ENCODE data around the gene DDX1.

DDX1 gene

DNA sequence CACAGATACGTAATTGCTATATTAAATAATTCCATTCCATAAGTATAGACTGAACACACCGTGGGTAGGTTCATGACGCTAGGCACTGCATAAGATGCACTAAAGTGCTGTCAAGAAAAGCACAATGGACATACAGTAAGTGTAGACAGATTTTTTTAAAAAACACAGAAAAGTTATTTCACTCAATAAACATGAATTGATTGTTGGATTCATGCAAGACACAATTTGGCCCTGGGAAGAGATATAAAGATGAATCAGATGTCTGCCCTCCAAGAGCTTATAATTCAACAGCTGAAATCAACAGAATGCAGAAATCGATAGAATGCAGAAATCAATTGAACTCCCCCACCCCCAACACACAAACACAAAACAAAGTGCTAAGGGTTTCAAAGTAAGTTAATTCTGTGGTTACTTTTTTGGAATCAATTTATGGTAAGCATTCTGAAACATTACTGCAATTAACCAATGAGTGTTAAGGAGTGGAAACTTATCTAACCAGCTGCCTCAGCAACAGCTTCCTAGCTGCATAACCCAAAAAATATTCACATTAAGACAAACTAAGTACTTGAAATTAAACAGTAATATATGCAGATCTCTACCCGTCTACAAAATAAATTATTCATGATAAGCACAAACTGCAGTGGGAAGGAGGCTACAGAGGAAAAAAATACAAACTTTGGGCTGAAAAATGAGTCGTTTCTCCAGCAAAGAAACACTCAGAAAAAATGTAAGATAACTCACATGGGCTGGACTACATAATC lies 32.1 kb upstream of the DDX1 start:
- no peak overlapping the region for H3K27ac ChIP-seq

DNA sequence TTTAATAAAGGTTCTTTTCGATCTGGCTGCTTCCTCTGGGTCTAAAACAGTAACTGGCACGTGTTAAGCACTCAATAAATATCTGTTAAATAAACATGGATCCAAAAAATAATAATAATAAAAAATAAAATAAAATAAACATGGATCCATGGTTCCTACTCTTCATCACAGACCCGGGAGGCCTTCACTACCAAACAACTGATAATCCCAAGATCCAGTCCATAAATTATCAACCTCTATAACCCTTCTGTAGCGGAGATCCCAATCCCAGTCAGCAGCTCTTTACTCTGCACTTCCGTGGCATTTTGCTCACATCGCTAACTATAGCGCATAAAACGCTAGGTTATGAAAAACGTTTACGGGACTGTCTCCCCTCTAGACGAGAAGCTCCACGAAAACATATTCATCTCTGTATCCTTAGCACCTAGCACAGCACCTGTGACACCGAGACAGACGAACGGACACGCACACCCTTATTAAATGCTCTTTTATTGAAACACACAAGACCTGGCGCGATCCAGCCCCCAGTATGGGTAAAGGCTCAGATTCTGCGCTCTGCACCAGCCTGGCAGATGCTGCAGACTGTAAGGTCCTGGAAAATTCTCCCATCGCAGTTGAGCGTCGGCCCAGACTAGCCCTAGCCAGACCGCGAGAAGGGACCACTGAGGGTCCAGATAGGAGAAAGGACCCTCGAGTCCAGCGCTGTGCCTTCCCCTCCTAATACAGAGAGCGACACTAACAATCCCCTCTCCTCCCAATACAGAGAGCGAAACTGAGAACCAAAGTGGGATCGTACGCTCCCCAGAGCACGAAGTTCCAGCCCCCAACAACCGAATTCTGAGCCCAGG lies 31.3 kb upstream of the DDX1 start:
- no peak for TF ChIP-seq ZFX (IDR thresholded peaks at IDR 0.05; ENCODE audit: borderline replicate concordance)
- TF ChIP-seq, protein P1, sequence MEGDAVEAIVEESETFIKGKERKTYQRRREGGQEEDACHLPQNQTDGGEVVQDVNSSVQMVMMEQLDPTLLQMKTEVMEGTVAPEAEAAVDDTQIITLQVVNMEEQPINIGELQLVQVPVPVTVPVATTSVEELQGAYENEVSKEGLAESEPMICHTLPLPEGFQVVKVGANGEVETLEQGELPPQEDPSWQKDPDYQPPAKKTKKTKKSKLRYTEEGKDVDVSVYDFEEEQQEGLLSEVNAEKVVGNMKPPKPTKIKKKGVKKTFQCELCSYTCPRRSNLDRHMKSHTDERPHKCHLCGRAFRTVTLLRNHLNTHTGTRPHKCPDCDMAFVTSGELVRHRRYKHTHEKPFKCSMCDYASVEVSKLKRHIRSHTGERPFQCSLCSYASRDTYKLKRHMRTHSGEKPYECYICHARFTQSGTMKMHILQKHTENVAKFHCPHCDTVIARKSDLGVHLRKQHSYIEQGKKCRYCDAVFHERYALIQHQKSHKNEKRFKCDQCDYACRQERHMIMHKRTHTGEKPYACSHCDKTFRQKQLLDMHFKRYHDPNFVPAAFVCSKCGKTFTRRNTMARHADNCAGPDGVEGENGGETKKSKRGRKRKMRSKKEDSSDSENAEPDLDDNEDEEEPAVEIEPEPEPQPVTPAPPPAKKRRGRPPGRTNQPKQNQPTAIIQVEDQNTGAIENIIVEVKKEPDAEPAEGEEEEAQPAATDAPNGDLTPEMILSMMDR (IDR thresholded peaks at IDR 0.05) = no peak
- peak overlapping the region; percentile 76 for H3K27ac ChIP-seq

More for the DNA sequence above, 32.1 kb upstream of the DDX1 start:
- TF ChIP-seq, protein P1 (IDR thresholded peaks at IDR 0.05) = no peak
- no peak for TF ChIP-seq ZFX (IDR thresholded peaks at IDR 0.05; ENCODE audit: borderline replicate concordance)

DNA sequence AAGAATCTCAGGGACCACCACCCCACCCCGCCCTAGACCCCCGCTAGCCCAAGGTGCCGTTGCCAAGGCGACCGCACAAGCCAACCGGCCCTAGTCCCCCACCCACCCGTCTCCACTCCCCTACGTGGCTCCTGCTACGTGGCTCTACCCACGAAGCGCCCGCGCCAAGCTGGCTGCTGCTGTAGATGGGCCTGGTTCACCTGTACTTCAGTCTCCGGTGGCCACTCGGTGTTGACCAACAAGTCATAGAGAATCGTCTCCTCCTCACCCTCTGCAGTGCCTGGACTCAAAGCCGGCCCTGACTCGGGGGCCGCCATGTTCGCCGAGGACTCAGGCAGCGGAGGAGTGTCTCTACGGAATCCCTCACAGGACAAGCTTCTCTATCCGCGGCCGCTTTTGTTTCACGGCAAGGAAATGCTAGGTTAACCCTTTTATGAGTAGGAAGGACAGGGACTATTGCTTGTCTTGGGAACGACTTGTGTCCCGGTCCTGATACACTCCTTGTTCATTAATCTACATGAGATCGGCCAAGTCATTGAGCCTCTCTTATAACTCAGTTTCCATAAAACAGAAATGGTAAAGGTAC lies 30.6 kb upstream of the DDX1 start, which contains the start of gene NBAS:
NBAS (minus strand) TSS at position 347 of the 586 bp plus-strand sequence; CDS start at position 317, 30 bp downstream.
- TF ChIP-seq, protein P1 (IDR thresholded peaks at IDR 0.05) = no peak
- TF ChIP-seq ZFX (IDR thresholded peaks at IDR 0.05; ENCODE audit: borderline replicate concordance) = no peak
- peak within 1 kb of the TSS; percentile 76 for H3K27ac ChIP-seq

DNA sequence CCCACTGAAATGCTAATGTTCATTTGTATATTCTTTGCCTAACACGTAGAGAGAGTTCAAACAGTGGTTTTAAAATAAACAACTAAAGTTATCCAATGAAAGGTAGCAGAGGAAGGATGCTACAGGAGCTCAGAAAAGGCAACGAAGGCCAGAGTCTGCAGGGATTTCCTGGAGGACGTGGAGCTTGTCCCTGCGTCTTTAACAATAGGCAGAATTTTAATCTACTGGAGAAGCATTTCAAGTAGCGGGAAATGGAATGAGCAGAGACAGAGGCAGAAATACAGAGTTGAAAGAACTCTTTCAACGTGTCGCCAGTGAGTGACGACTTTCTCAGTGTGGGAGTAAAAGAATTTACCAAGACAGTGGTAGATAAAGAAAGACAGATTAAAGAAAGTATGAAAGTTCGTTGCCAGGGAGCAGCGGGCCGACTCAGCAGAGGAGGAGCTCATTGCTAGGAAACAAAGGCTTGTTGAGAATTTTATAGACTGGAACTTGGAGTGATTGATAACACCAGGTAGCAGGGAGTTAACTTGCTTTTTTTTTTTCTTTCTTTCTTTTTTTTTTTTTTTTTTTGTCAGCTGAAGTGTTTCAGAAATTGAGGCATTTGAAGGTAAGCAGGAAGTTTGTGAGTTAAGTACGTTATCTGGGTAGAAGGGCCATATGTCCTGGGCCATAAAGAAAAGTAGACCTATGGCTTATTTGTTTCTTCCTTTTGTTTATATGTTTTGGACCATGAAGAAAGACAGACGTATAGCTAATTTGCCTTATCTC lies 29.9 kb upstream of the DDX1 start:
- H3K27ac ChIP-seq = peak overlapping the region; percentile 76
- TF ChIP-seq, protein P1 (IDR thresholded peaks at IDR 0.05) = no peak
- no peak for TF ChIP-seq ZFX (IDR thresholded peaks at IDR 0.05; ENCODE audit: borderline replicate concordance)

DNA sequence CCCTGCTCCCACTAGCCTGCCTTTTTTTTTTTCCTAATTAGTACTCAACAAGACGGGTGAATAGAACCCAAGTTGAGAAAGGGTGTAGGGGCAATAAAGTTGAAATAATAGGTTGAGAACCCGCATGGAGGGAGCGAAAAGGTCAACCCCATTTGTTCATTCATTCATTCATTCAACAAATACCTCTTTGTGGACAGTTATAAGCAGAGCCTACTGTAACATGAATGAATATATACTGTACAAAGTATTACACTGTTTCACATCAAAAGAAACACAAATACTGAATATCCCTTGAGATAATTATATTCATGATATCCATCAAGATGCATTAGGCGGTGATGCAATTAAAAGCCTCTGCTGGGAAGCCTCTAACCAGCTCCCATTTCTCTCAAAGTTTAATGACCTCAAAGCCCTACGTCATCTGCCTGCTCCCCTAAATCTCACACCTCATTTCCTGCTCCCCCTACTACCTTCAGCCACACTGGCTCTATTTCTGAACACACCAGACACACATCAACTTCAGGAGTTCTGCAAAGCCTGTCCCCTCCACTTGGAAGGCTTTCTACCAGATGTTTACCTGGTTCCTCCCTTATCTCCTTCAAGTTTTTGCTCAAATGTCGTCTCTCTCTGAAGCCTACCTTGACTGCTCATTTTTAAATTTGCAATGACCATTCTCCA lies 29.2 kb upstream of the DDX1 start:
- TF ChIP-seq, protein P1 (IDR thresholded peaks at IDR 0.05) = no peak
- no peak for TF ChIP-seq ZFX (IDR thresholded peaks at IDR 0.05; ENCODE audit: borderline replicate concordance)
- no peak overlapping the region for H3K27ac ChIP-seq
